GM21529 (cell line): ENCODE data around the gene COA6.
"Not testable (repeated sequence)": the region's sequence is repeated elsewhere in the genome, so short reads cannot be mapped to it uniquely, and the experiment has no call there.

Experiments used
- ATAC-seq: cut with Tn5 transposase; IDR thresholded peaks from one replicate; pipeline ENCODE4 v1.9.1; 2021; ENCODE audit not compliant: unreplicated experiment

COA6 gene

GRCh38 chr1:234369033-234369430, 4.2 kb upstream of the COA6 start:
- ATAC-seq: no peak

GRCh38 chr1:234369784-234370183, 3.5 kb upstream of the COA6 start:
- no peak for ATAC-seq

GRCh38 chr1:234371414-234371813, 1.8 kb upstream of the COA6 start:
- ATAC-seq: no peak

- ATAC-seq: no peak
Measured at GRCh38 chr1:234372011-234372757, 1.1 kb upstream of the COA6 start.

GRCh38 chr1:234373959-234374254, 651 bp downstream of the COA6 start:
- peak; percentile 20 for ATAC-seq

GRCh38 chr1:234375672-234376071, 2.4 kb downstream of the COA6 start:
- no peak for ATAC-seq

- not testable (repeated sequence) for ATAC-seq
Measured at GRCh38 chr1:234379591-234380109, 6.4 kb downstream of the COA6 start.

GRCh38 chr1:234381699-234382555, 8.7 kb downstream of the COA6 start:
- no peak for ATAC-seq

- no peak for ATAC-seq
Measured at GRCh38 chr1:234386122-234386521, 12.9 kb downstream of the COA6 start.

GRCh38 chr1:234388094-234388493, 14.8 kb downstream of the COA6 start:
- ATAC-seq: no peak

GRCh38 chr1:234393190-234393589, 19.9 kb downstream of the COA6 start:
- ATAC-seq: no peak

- no peak for ATAC-seq
Measured at GRCh38 chr1:234395297-234395696, 22.0 kb downstream of the COA6 start.

- no peak for ATAC-seq
Measured at GRCh38 chr1:234396092-234396491, 22.8 kb downstream of the COA6 start.

- no peak for ATAC-seq
Measured at GRCh38 chr1:234396871-234397270, 23.6 kb downstream of the COA6 start.

- ATAC-seq: no peak
Measured at GRCh38 chr1:234397732-234398131, 24.5 kb downstream of the COA6 start.

- ATAC-seq: peak; percentile 50
Measured at GRCh38 chr1:234398849-234399381, 25.7 kb downstream of the COA6 start.

- not testable (repeated sequence) for ATAC-seq
Measured at GRCh38 chr1:234399515-234399914, 26.3 kb downstream of the COA6 start.

GRCh38 chr1:234400773-234401172, 27.5 kb downstream of the COA6 start:
- peak; percentile 61 for ATAC-seq

GRCh38 chr1:234401658-234402057, 28.4 kb downstream of the COA6 start:
- no peak for ATAC-seq

GRCh38 chr1:234402939-234403338, 29.7 kb downstream of the COA6 start:
- no peak for ATAC-seq

GRCh38 chr1:234405676-234406075, 32.4 kb downstream of the COA6 start:
- ATAC-seq: no peak

- ATAC-seq: no peak
Measured at GRCh38 chr1:234406871-234407270, 33.6 kb downstream of the COA6 start.
